Thyroid gland (tissue), 4 donors: ENCODE results near the gene STK32B. TPM values are rescaled to one million over a fixed set of nuclear protein-coding genes. Genes with fewer than 3 reads are reported as not detected.

Experiments
- DNase-seq, 2 donors: peaks; one replicate each; pipeline ENCODE4 v3.0.0-alpha.2; 2019
- H3K27ac ChIP-seq, 3 donors: fragments of 200-600 bp; sonication (generic); 1 replicate in 2 of 3; 2 replicates in 1 of 3; pipeline ENCODE4 v1.5.1; 2016 to 2019; ENCODE audit warnings: mild to moderate bottlenecking in 1 of 3, moderate library complexity in 1 of 3
- H3K27me3 ChIP-seq: fragments of 200-600 bp; sonication (generic); one replicate; pipeline ENCODE4 v1.5.1; 2019
- H3K36me3 ChIP-seq, 2 donors: fragments of 200-600 bp; sonication (generic); one replicate each; pipeline ENCODE4 v1.5.1; 2016 to 2019
- H3K4me1 ChIP-seq, 2 donors: fragments of 200-600 bp; sonication (generic); one replicate each; pipeline ENCODE4 v1.5.1; 2017 to 2019
- H3K4me3 ChIP-seq, 3 donors: fragments of 200-600 bp; sonication (generic); replicated peaks in 1 of 3; 1 replicate in 2 of 3; 2 replicates in 1 of 3; pipeline ENCODE4 v1.5.1; 2016; ENCODE audit warnings: mild to moderate bottlenecking in 1 of 3
- H3K9me3 ChIP-seq: fragments of 200-600 bp; sonication (generic); one replicate; pipeline ENCODE4 v1.5.1; 2017
- CTCF ChIP-seq, 6 experiments: fragments of 200-600 bp in 3 of 6; fragments of 450-650 bp in 3 of 6; sonication (generic) in 3 of 6; IDR thresholded peaks; one replicate each; pipeline ENCODE4 v1.5.1; 2016 to 2019; ENCODE audit warnings: antibody characterized with exemption in 6 of 6, mild to moderate bottlenecking in 2 of 6, inconsistent platforms in 1 of 6, moderate library complexity in 1 of 6
- POLR2A ChIP-seq, 2 donors: fragments of 450-650 bp; IDR thresholded peaks; one replicate each; pipeline ENCODE4 v1.6.1; 2017; ENCODE audit warnings: antibody characterized with exemption in 2 of 2, mild to moderate bottlenecking in 2 of 2, moderate library complexity in 1 of 2
- WGBS, 2 donors: methylation state at CpG; one replicate each; pipeline ENCODE4 v1.1.5; 2017; 5-methylcytosine and 5-hydroxymethylcytosine counted together
- intact Hi-C: fragments of 100-400 bp; cut with DNase I; formaldehyde crosslinking; loops from one replicate; pipeline ENCODE4 v1.15.1; 2023
- total RNA-seq, 4 donors: library from RNA; depleted of rRNA; stranded (reverse); fragments of >200 nt; gene quantifications; one replicate each; pipeline ENCODE4 v1.2.3, GENCODE V29; 2016

The STK32B gene
- total RNA-seq, 4 donors from 2014 or later = 1.9 to 14.8 (median 4.4) TPM

GRCh38 chr4:5479518-5480060, 428.3 kb downstream of the STK32B start:
- H3K4me1 ChIP-seq = no peaks in the 10 kb centered on the region
- no peak for DNase-seq
- intact Hi-C loops = no loop called here
- WGBS, 2 donors = 92 to 96% methylated on average over 4 of the region's 4 CpGs
- TF ChIP-seq POLR2A (IDR thresholded peaks at IDR 0.05) (no peak), CTCF (IDR thresholded peaks at IDR 0.05) (no peak)
- no peak overlapping the region for H3K4me3 ChIP-seq
- no peaks in the 10 kb centered on the region for H3K27me3 ChIP-seq
- no peaks in the 10 kb centered on the region for H3K36me3 ChIP-seq
- no peaks in the 10 kb centered on the region for H3K9me3 ChIP-seq
- no peak overlapping the region for H3K27ac ChIP-seq

GRCh38 chr4:5488413-5488812, 437.1 kb downstream of the STK32B start:
- no peak for TF ChIP-seq CTCF (IDR thresholded peaks at IDR 0.05)
- TF ChIP-seq POLR2A (IDR thresholded peaks at IDR 0.05) = no peak
- Histone ChIP-seq H3K27me3 (no peaks in the 10 kb centered on the region), H3K27ac (no peak overlapping the region), H3K9me3 (no peaks in the 10 kb centered on the region), H3K4me3 (no peak overlapping the region), H3K4me1 (no peaks in the 10 kb centered on the region), H3K36me3 (no peaks in the 10 kb centered on the region)
- intact Hi-C loops = no loop called here
- DNase-seq = no peak

- intact Hi-C loops = no loop called here
- WGBS, 2 donors = 67 to 76% methylated on average over 1 of the region's 1 CpG
- TF ChIP-seq CTCF (IDR thresholded peaks at IDR 0.05) = no peak
- no peak for TF ChIP-seq POLR2A (IDR thresholded peaks at IDR 0.05)
- no peak overlapping the region for H3K4me3 ChIP-seq
- no peaks in the 10 kb centered on the region for H3K4me1 ChIP-seq
- DNase-seq = no peak
- H3K27me3 ChIP-seq = no peaks in the 10 kb centered on the region
- no peak overlapping the region for H3K27ac ChIP-seq
- H3K36me3 ChIP-seq = no peaks in the 10 kb centered on the region
- H3K9me3 ChIP-seq = no peaks in the 10 kb centered on the region
Measured at GRCh38 chr4:5489260-5489659, 438.0 kb downstream of the STK32B start.

- 91 to 92% methylated on average over 2 of the region's 2 CpGs for WGBS, 2 donors
- Histone ChIP-seq H3K27ac (no peak overlapping the region), H3K27me3 (no peaks in the 10 kb centered on the region), H3K9me3 (no peaks in the 10 kb centered on the region), H3K4me1 (no peaks in the 10 kb centered on the region), H3K36me3 (no peaks in the 10 kb centered on the region), H3K4me3 (no peak overlapping the region)
- no peak for DNase-seq
- TF ChIP-seq CTCF (IDR thresholded peaks at IDR 0.05) = no peak
- no peak for TF ChIP-seq POLR2A (IDR thresholded peaks at IDR 0.05)
- intact Hi-C loops = no loop called here
Measured at GRCh38 chr4:5497489-5497888, 446.2 kb downstream of the STK32B start.

- Histone ChIP-seq H3K27ac (no peak overlapping the region), H3K36me3 (no peaks in the 10 kb centered on the region), H3K4me1 (no peaks in the 10 kb centered on the region), H3K9me3 (no peaks in the 10 kb centered on the region), H3K27me3 (no peaks in the 10 kb centered on the region), H3K4me3 (no peak overlapping the region)
- WGBS, 2 donors = 64 to 66% methylated on average over 3 of the region's 3 CpGs
- intact Hi-C loops = no loop called here
- TF ChIP-seq POLR2A (IDR thresholded peaks at IDR 0.05) = no peak
- no peak for TF ChIP-seq CTCF (IDR thresholded peaks at IDR 0.05)
- DNase-seq = no peak
Measured at GRCh38 chr4:5500165-5500564, 448.9 kb downstream of the STK32B start.
